GM23338 (cell line): Measurements from ENCODE around the gene C1QTNF8. TPM values are rescaled to one million over a fixed set of nuclear protein-coding genes. Genes with fewer than 3 reads are reported as not detected.

Source experiments
- ATAC-seq: fragments of 200-7000 bp; cut with Tn5 transposase; 3 replicates; pipeline ENCODE4 v1.9.1; 2020
- DNase-seq: peaks from one replicate; pipeline ENCODE4 v3.0.0-alpha.2; 2015; ENCODE audit warnings: low spot score
- H2AFZ ChIP-seq: fragments of 200-600 bp; sonication (generic); 2 replicates; pipeline ENCODE4 v1.8.0; 2016; ENCODE audit warnings: antibody characterized with exemption, mild to moderate bottlenecking, moderate library complexity
- H3F3A ChIP-seq: fragments of 200-600 bp; sonication (generic); replicated peaks from 2 replicates; pipeline ENCODE4 v1.8.0; 2017; ENCODE audit warnings: antibody characterized with exemption, mixed run types, low read depth
- H3K27ac ChIP-seq: fragments of 200-600 bp; sonication (generic); 2 replicates; pipeline ENCODE4 v1.6.1; 2016; ENCODE audit warnings: low read depth
- H3K27me3 ChIP-seq: fragments of 200-600 bp; sonication (generic); 2 replicates; pipeline ENCODE4 v1.8.0; 2016; ENCODE audit warnings: mild to moderate bottlenecking, mixed run types, moderate library complexity; ENCODE audit not compliant: insufficient read depth
- H3K36me3 ChIP-seq: fragments of 200-600 bp; sonication (generic); 2 replicates; pipeline ENCODE4 v1.8.0; 2016; ENCODE audit warnings: mild to moderate bottlenecking; ENCODE audit not compliant: insufficient read depth
- H3K4me1 ChIP-seq: fragments of 200-600 bp; sonication (generic); 2 replicates; pipeline ENCODE4 v1.8.0; 2016; ENCODE audit warnings: mild to moderate bottlenecking, moderate library complexity; ENCODE audit not compliant: insufficient read depth
- H3K4me2 ChIP-seq: fragments of 200-600 bp; sonication (generic); 2 replicates; pipeline ENCODE4 v1.7.1; 2017; ENCODE audit warnings: mixed run types
- H3K4me3 ChIP-seq: fragments of 200-600 bp; sonication (generic); 2 replicates; pipeline ENCODE4 v1.6.1; 2016; ENCODE audit warnings: mixed run types
- H3K79me2 ChIP-seq: fragments of 200-600 bp; sonication (generic); replicated peaks from 2 replicates; pipeline ENCODE4 v1.8.0; 2017; ENCODE audit warnings: mild to moderate bottlenecking; ENCODE audit not compliant: insufficient read depth
- H3K9me2 ChIP-seq: fragments of 200-600 bp; sonication (generic); 2 replicates; pipeline ENCODE4 v1.8.0; 2017; ENCODE audit not compliant: insufficient read depth
- H4K20me1 ChIP-seq: fragments of 200-600 bp; sonication (generic); replicated peaks from 2 replicates; pipeline ENCODE4 v1.8.0; 2017; ENCODE audit warnings: mild to moderate bottlenecking; ENCODE audit not compliant: insufficient read depth
- H3K27ac Mint-ChIP-seq: 2 replicates; pipeline ENCODE4 v1.8.0; 2020; ENCODE audit warnings: inconsistent platforms, mild to moderate bottlenecking, moderate library complexity, mixed read lengths
- H3K27me3 Mint-ChIP-seq: 3 replicates; pipeline ENCODE4 v1.8.0; 2022; ENCODE audit warnings: low read depth, mild to moderate bottlenecking, moderate library complexity, mixed read lengths, inconsistent platforms; ENCODE audit not compliant: insufficient read depth, poor library complexity
- H3K36me3 Mint-ChIP-seq: 3 replicates; pipeline ENCODE4 v1.8.0; 2021; ENCODE audit warnings: low read depth, mild to moderate bottlenecking, inconsistent platforms, moderate library complexity, mixed read lengths
- H3K4me1 Mint-ChIP-seq: 3 replicates; pipeline ENCODE4 v1.8.0; 2020; ENCODE audit warnings: mild to moderate bottlenecking, inconsistent platforms, mixed read lengths
- H3K4me3 Mint-ChIP-seq: 3 replicates; pipeline ENCODE4 v1.8.0; 2021; ENCODE audit warnings: moderate library complexity, mild to moderate bottlenecking, inconsistent platforms, mixed read lengths
- H3K9me3 Mint-ChIP-seq: 3 replicates; pipeline ENCODE4 v1.8.0; 2020; ENCODE audit warnings: moderate library complexity, mild to moderate bottlenecking, inconsistent platforms, mixed read lengths
- CREB1 ChIP-seq: fragments of 250-450 bp; sonication (Bioruptor Pico); IDR thresholded peaks from 2 replicates; pipeline ENCODE4 v1.5.0; 2020; ENCODE audit warnings: low read depth, mild to moderate bottlenecking, moderate library complexity
- EZH2 ChIP-seq: fragments of 200-600 bp; sonication (generic); IDR thresholded peaks from one replicate; pipeline ENCODE4 v1.8.0; 2017; ENCODE audit warnings: antibody characterized with exemption, mild to moderate bottlenecking, low read depth; ENCODE audit not compliant: unreplicated experiment
- EZH2phosphoT487 ChIP-seq: fragments of 200-600 bp; sonication (generic); IDR thresholded peaks from one replicate; pipeline ENCODE4 v1.8.1; 2018; ENCODE audit warnings: antibody characterized with exemption; ENCODE audit not compliant: unreplicated experiment
- JUNB ChIP-seq: IDR thresholded peaks from one replicate; pipeline ENCODE4 v1.6.1; 2016; ENCODE audit warnings: antibody characterized with exemption; ENCODE audit not compliant: unreplicated experiment
- NANOG ChIP-seq: IDR thresholded peaks from 2 replicates; pipeline ENCODE4 v1.6.1; 2016; ENCODE audit warnings: antibody characterized with exemption, borderline replicate concordance
- POLR2AphosphoS5 ChIP-seq: IDR thresholded peaks from 2 replicates; pipeline ENCODE4 v1.6.1; 2016; ENCODE audit warnings: antibody characterized with exemption, low read depth
- STAT1 ChIP-seq: IDR thresholded peaks from one replicate; pipeline ENCODE4 v1.6.1; 2016; ENCODE audit warnings: antibody characterized with exemption; ENCODE audit not compliant: unreplicated experiment
- ZNF114 ChIP-seq: fragments of 250-450 bp; sonication (Bioruptor Pico); IDR thresholded peaks from 2 replicates; pipeline ENCODE4 v1.5.0; 2020; ENCODE audit warnings: mild to moderate bottlenecking, moderate library complexity
- ZNF331 ChIP-seq: fragments of 250-450 bp; sonication (Bioruptor Pico); IDR thresholded peaks from 2 replicates; pipeline ENCODE4 v1.5.0; 2020; ENCODE audit warnings: low read depth, mild to moderate bottlenecking, moderate library complexity
- polyA plus RNA-seq: library from polyadenylated mRNA; unstranded; fragments of >200 nt; fragmentation: Nextera tagmentation; extraction: Ambion mirVana; gene quantifications from 2 replicates; pipeline ENCODE4 v1.2.1, GENCODE V29; 2016
- total RNA-seq: library from RNA; depleted of rRNA; stranded (reverse); fragments of >200 nt; shearing (Covaris generic); gene quantifications from 2 replicates; pipeline ENCODE4 v1.2.3, GENCODE V29; 2014
- TF ChIP-seq, protein P1 (sequence below): IDR thresholded peaks from 2 replicates; pipeline ENCODE4 v1.6.1; 2016; ENCODE audit warnings: antibody characterized with exemption
- TF ChIP-seq, protein P2 (sequence below): fragments of 250-450 bp; sonication (Bioruptor Pico); IDR thresholded peaks from 2 replicates; pipeline ENCODE4 v1.5.0; 2020; ENCODE audit warnings: mild to moderate bottlenecking, moderate library complexity
- TF ChIP-seq, protein P3 (sequence below): IDR thresholded peaks from one replicate; pipeline ENCODE4 v1.6.1; 2018; ENCODE audit warnings: antibody characterized with exemption; ENCODE audit not compliant: unreplicated experiment
- TF ChIP-seq, protein P4 (sequence below), 2 experiments: fragments of 200-600 bp in 1 of 2; sonication (generic) in 1 of 2; conservative IDR thresholded peaks; 2 replicates each; pipeline versions ENCODE4 v1.5.1 to v1.6.1; 2016 to 2017; ENCODE audit warnings: antibody characterized with exemption in 2 of 2, low read depth in 2 of 2, mild to moderate bottlenecking in 2 of 2, moderate library complexity in 1 of 2

C1QTNF8 gene
- total and polyA plus RNA-seq, 2 experiments from 2014 or later = not detected

DNA sequence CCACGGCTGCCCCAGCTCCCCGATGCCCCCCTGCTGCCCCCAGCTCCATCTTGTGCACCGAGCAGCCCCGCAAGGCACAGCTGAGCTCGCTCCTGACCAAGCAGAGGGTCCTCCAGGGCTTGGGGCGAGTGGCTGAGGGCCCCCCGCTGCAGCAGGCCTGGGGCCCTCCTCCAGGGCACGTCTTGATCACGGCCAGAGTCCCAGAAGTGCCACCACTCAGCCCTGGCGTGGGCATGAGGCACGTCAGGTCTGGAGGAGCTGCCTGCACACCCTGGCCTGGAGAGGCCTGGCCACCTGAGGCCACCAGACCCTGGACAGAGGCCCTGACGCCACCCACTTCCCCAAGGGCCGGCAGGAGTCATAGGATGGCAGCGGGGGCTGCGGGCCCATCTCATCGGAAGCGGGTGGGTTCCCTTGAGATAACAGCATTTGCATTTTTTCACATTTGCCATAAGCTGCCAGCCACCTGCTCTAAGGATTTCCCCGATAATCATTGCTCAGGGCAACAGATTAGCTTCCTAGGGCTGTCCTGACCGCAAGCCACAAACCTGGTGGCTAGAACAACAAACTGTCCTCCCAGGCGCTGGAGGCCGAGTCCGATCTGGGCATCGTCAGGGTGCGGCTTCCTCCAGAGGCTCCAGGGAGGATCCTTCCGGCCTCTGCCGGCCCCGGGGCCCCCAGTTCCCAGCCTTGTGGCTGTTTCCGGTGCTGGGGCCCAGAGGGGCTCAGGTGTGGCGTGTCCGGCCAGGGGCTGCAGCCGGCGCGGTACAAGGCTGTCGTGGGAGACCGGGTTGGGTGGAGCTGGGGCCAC, 23.9 kb upstream of the C1QTNF8 start:
- H3K4me2 ChIP-seq = no peak overlapping the region
- no peak overlapping the region for H3K4me3 Mint-ChIP-seq
- H3K36me3 ChIP-seq = no peaks in the 10 kb centered on the region
- DNase-seq (no peak), ATAC-seq (no peak)
- H4K20me1 ChIP-seq = no peaks in the 10 kb centered on the region
- TF ChIP-seq, protein P1, sequence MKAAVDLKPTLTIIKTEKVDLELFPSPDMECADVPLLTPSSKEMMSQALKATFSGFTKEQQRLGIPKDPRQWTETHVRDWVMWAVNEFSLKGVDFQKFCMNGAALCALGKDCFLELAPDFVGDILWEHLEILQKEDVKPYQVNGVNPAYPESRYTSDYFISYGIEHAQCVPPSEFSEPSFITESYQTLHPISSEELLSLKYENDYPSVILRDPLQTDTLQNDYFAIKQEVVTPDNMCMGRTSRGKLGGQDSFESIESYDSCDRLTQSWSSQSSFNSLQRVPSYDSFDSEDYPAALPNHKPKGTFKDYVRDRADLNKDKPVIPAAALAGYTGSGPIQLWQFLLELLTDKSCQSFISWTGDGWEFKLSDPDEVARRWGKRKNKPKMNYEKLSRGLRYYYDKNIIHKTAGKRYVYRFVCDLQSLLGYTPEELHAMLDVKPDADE = no peak
- TF ChIP-seq POLR2AphosphoS5 (no peak), EZH2phosphoT487 (no peak), JUNB (no peak), EZH2 (no peak), ZNF331 (CRISPR knock-in tag) (no peak), NANOG (no peak), CREB1 (CRISPR knock-in tag) (no peak), STAT1 (no peak), ZNF114 (CRISPR knock-in tag) (no peak)
- TF ChIP-seq, protein P2, sequence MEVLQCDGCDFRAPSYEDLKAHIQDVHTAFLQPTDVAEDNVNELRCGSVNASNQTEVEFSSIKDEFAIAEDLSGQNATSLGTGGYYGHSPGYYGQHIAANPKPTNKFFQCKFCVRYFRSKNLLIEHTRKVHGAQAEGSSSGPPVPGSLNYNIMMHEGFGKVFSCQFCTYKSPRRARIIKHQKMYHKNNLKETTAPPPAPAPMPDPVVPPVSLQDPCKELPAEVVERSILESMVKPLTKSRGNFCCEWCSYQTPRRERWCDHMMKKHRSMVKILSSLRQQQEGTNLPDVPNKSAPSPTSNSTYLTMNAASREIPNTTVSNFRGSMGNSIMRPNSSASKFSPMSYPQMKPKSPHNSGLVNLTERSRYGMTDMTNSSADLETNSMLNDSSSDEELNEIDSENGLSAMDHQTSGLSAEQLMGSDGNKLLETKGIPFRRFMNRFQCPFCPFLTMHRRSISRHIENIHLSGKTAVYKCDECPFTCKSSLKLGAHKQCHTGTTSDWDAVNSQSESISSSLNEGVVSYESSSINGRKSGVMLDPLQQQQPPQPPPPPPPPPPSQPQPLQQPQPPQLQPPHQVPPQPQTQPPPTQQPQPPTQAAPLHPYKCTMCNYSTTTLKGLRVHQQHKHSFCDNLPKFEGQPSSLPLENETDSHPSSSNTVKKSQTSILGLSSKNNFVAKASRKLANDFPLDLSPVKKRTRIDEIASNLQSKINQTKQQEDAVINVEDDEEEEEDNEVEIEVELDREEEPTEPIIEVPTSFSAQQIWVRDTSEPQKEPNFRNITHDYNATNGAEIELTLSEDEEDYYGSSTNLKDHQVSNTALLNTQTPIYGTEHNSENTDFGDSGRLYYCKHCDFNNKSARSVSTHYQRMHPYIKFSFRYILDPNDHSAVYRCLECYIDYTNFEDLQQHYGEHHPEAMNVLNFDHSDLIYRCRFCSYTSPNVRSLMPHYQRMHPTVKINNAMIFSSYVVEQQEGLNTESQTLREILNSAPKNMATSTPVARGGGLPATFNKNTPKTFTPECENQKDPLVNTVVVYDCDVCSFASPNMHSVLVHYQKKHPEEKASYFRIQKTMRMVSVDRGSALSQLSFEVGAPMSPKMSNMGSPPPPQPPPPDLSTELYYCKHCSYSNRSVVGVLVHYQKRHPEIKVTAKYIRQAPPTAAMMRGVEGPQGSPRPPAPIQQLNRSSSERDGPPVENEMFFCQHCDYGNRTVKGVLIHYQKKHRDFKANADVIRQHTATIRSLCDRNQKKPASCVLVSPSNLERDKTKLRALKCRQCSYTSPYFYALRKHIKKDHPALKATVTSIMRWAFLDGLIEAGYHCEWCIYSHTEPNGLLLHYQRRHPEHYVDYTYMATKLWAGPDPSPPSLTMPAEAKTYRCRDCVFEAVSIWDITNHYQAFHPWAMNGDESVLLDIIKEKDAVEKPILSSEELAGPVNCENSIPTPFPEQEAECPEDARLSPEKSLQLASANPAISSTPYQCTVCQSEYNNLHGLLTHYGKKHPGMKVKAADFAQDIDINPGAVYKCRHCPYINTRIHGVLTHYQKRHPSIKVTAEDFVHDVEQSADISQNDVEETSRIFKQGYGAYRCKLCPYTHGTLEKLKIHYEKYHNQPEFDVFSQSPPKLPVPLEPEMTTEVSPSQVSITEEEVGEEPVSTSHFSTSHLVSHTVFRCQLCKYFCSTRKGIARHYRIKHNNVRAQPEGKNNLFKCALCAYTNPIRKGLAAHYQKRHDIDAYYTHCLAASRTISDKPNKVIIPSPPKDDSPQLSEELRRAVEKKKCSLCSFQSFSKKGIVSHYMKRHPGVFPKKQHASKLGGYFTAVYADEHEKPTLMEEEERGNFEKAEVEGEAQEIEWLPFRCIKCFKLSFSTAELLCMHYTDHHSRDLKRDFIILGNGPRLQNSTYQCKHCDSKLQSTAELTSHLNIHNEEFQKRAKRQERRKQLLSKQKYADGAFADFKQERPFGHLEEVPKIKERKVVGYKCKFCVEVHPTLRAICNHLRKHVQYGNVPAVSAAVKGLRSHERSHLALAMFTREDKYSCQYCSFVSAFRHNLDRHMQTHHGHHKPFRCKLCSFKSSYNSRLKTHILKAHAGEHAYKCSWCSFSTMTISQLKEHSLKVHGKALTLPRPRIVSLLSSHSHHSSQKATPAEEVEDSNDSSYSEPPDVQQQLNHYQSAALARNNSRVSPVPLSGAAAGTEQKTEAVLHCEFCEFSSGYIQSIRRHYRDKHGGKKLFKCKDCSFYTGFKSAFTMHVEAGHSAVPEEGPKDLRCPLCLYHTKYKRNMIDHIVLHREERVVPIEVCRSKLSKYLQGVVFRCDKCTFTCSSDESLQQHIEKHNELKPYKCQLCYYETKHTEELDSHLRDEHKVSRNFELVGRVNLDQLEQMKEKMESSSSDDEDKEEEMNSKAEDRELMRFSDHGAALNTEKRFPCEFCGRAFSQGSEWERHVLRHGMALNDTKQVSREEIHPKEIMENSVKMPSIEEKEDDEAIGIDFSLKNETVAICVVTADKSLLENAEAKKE (CRISPR knock-in tag) = no peak
- TF ChIP-seq, protein P3, sequence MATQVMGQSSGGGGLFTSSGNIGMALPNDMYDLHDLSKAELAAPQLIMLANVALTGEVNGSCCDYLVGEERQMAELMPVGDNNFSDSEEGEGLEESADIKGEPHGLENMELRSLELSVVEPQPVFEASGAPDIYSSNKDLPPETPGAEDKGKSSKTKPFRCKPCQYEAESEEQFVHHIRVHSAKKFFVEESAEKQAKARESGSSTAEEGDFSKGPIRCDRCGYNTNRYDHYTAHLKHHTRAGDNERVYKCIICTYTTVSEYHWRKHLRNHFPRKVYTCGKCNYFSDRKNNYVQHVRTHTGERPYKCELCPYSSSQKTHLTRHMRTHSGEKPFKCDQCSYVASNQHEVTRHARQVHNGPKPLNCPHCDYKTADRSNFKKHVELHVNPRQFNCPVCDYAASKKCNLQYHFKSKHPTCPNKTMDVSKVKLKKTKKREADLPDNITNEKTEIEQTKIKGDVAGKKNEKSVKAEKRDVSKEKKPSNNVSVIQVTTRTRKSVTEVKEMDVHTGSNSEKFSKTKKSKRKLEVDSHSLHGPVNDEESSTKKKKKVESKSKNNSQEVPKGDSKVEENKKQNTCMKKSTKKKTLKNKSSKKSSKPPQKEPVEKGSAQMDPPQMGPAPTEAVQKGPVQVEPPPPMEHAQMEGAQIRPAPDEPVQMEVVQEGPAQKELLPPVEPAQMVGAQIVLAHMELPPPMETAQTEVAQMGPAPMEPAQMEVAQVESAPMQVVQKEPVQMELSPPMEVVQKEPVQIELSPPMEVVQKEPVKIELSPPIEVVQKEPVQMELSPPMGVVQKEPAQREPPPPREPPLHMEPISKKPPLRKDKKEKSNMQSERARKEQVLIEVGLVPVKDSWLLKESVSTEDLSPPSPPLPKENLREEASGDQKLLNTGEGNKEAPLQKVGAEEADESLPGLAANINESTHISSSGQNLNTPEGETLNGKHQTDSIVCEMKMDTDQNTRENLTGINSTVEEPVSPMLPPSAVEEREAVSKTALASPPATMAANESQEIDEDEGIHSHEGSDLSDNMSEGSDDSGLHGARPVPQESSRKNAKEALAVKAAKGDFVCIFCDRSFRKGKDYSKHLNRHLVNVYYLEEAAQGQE = no peak
- TF ChIP-seq, protein P4, sequence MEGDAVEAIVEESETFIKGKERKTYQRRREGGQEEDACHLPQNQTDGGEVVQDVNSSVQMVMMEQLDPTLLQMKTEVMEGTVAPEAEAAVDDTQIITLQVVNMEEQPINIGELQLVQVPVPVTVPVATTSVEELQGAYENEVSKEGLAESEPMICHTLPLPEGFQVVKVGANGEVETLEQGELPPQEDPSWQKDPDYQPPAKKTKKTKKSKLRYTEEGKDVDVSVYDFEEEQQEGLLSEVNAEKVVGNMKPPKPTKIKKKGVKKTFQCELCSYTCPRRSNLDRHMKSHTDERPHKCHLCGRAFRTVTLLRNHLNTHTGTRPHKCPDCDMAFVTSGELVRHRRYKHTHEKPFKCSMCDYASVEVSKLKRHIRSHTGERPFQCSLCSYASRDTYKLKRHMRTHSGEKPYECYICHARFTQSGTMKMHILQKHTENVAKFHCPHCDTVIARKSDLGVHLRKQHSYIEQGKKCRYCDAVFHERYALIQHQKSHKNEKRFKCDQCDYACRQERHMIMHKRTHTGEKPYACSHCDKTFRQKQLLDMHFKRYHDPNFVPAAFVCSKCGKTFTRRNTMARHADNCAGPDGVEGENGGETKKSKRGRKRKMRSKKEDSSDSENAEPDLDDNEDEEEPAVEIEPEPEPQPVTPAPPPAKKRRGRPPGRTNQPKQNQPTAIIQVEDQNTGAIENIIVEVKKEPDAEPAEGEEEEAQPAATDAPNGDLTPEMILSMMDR (conservative IDR thresholded peaks at IDR 0.05; ENCODE audit: low read depth in 2 of 2) = no peak
- H3K9me2 ChIP-seq = no peaks in the 10 kb centered on the region
- H3F3A ChIP-seq = no peaks in the 10 kb centered on the region
- no peaks in the 10 kb centered on the region for H3K27me3 ChIP-seq
- H3K36me3 Mint-ChIP-seq = no peaks in the 10 kb centered on the region
- no peak overlapping the region for H3K27ac ChIP-seq
- no peaks in the 10 kb centered on the region for H3K79me2 ChIP-seq
- no peaks in the 10 kb centered on the region for H3K27me3 Mint-ChIP-seq
- no peak overlapping the region for H2AFZ ChIP-seq
- no peaks in the 10 kb centered on the region for H3K4me1 Mint-ChIP-seq
- no peaks in the 10 kb centered on the region for H3K9me3 Mint-ChIP-seq
- H3K4me3 ChIP-seq = no peak overlapping the region
- no peaks in the 10 kb centered on the region for H3K4me1 ChIP-seq
- no peak overlapping the region for H3K27ac Mint-ChIP-seq
